Tibial nerve (tissue), 4 donors: ENCODE results near the gene CARM1.

ENCODE experiments used
- EP300 ChIP-seq, 2 donors: sonication (generic); formaldehyde crosslinking; IDR thresholded peaks; one replicate each; pipeline ENCODE4 v1.6.1; 2017; ENCODE audit warnings: antibody characterized with exemption in 2 of 2, mild to moderate bottlenecking in 1 of 2
- POLR2A ChIP-seq, 2 donors: fragments of 450-650 bp; IDR thresholded peaks; one replicate each; pipeline ENCODE4 v1.6.1; 2017; ENCODE audit warnings: antibody characterized with exemption in 2 of 2, mild to moderate bottlenecking in 2 of 2, moderate library complexity in 2 of 2
- TF ChIP-seq, protein P1 (sequence below), 5 experiments: fragments of 200-600 bp in 3 of 5; fragments of 450-650 bp in 2 of 5; sonication (generic) in 3 of 5; IDR thresholded peaks; one replicate each; pipeline ENCODE4 v1.5.1; 2016 to 2019; ENCODE audit warnings: antibody characterized with exemption in 5 of 5, mild to moderate bottlenecking in 3 of 5, moderate library complexity in 2 of 5

DNA sequence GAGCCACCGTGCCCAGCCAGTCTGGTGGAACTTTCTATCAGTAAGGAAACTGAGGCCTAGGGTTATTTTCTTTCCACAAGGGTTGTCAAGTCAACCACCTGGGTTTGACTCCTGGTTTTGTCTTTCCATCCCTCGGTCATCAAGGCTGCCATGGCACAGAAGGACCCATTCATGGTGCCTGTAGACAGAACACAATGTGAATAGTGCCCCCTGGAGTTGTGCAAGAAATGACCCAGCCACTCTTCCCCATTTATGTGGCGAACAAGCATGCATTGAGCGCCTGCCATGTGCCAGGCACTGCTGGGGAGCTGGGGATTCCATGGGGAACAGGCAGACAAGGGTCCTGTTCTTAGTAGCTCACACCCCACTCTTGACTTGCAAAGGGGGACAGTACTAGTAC is 93.5 kb downstream of the CARM1 start:
- TF ChIP-seq POLR2A (IDR thresholded peaks at IDR 0.05) (no peak), EP300 (IDR thresholded peaks at IDR 0.05) (no peak)
- TF ChIP-seq, protein P1, sequence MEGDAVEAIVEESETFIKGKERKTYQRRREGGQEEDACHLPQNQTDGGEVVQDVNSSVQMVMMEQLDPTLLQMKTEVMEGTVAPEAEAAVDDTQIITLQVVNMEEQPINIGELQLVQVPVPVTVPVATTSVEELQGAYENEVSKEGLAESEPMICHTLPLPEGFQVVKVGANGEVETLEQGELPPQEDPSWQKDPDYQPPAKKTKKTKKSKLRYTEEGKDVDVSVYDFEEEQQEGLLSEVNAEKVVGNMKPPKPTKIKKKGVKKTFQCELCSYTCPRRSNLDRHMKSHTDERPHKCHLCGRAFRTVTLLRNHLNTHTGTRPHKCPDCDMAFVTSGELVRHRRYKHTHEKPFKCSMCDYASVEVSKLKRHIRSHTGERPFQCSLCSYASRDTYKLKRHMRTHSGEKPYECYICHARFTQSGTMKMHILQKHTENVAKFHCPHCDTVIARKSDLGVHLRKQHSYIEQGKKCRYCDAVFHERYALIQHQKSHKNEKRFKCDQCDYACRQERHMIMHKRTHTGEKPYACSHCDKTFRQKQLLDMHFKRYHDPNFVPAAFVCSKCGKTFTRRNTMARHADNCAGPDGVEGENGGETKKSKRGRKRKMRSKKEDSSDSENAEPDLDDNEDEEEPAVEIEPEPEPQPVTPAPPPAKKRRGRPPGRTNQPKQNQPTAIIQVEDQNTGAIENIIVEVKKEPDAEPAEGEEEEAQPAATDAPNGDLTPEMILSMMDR (IDR thresholded peaks at IDR 0.05) = no peak
